K562 (cell line): Measurements from ENCODE around the gene FSCN2. TPM values are rescaled to one million over a fixed set of nuclear protein-coding genes. Genes with fewer than 3 reads are reported as not detected.

ENCODE experiments used
- ATAC-seq: fragments of 200-7000 bp; cut with Tn5 transposase; 3 replicates; pipeline ENCODE4 v1.9.1; 2020; ENCODE audit warnings: moderate library complexity
- BruUV-seq: library from RNA; stranded (reverse); fragments of 400-500 nt; replicated peaks from 2 replicates; lab custom pipeline; 2021; lab: Mats Ljungman, UMichigan
- CTCF ChIA-PET: fragments of 300-600 bp; formaldehyde crosslinking; extraction: SDS; loops from one replicate; lab custom pipeline; 2021; ENCODE audit warnings: low intra/inter-chr PET ratio; lab: Yijun Ruan, JAX
- POLR2A ChIA-PET: fragments of 300-600, 350-650 bp; sonication (Branson Sonifier 250); formaldehyde crosslinking; extraction: SDS; loops from one replicate; lab custom pipeline; 2021; ENCODE audit warnings: antibody characterized with exemption, inconsistent platforms; lab: Yijun Ruan, JAX
- DNase-seq, 4 experiments: peaks; one replicate each; pipeline versions ENCODE4 v3.0.0 to v3.0.0-alpha.2; 2011 to 2018; ENCODE audit warnings: low spot score in 3 of 4, mixed read lengths in 3 of 4; ENCODE audit errors: extremely low read depth in 1 of 4
- FAIRE-seq: peaks from 2 replicates; lab custom pipeline; 2011; peaks lifted over from hg19 to GRCh38; lab: Jason Lieb, UNC
- H2AFZ ChIP-seq: 2 replicates; pipeline ENCODE4 v1.6.0; 2011; ENCODE audit warnings: low read depth, low read length, control low read depth, inconsistent platforms
- H3K27ac ChIP-seq: fragments of 200-600 bp; 3 replicates; pipeline ENCODE4 v1.8.0; 2011; ENCODE audit warnings: low read depth, mild to moderate bottlenecking, control low read depth, inconsistent platforms, low read length, moderate library complexity, mixed read lengths; ENCODE audit errors: extremely low read depth
- H3K27me3 ChIP-seq, 2 experiments: fragments of 300-600 bp in 1 of 2; 2 replicates in 1 of 2; 3 replicates in 1 of 2; pipeline versions ENCODE4 v1.6.0 to v1.8.0; 2011; ENCODE audit warnings: inconsistent platforms in 2 of 2, low read length in 2 of 2, mild to moderate bottlenecking in 1 of 2, mixed read lengths in 1 of 2, moderate library complexity in 1 of 2; ENCODE audit not compliant: control insufficient read depth in 2 of 2, insufficient read depth in 2 of 2
- H3K36me3 ChIP-seq: fragments of 300-600 bp; 3 replicates; pipeline ENCODE4 v1.8.0; 2011; ENCODE audit warnings: mild to moderate bottlenecking, low read length, inconsistent platforms; ENCODE audit not compliant: control insufficient read depth, insufficient read depth
- H3K4me1 ChIP-seq, 2 experiments: fragments of 200-600 bp in 1 of 2; replicated peaks in 1 of 2; 2 replicates in 1 of 2; 3 replicates in 1 of 2; pipeline versions ENCODE4 v1.5.1 to v1.8.0; 2011; ENCODE audit warnings: inconsistent platforms in 2 of 2, low read length in 2 of 2, mild to moderate bottlenecking in 1 of 2, mixed read lengths in 1 of 2, moderate library complexity in 1 of 2; ENCODE audit not compliant: control insufficient read depth in 2 of 2, insufficient read depth in 2 of 2
- H3K4me2 ChIP-seq: 2 replicates; pipeline ENCODE4 v1.6.1; 2011; ENCODE audit warnings: low read length, control low read depth, inconsistent platforms, mixed read lengths; ENCODE audit not compliant: insufficient read depth
- H3K4me3 ChIP-seq: fragments of 200-600 bp; sonication (generic), shearing (Covaris generic); 2 replicates; pipeline ENCODE4 v1.5.1; 2016; ENCODE audit warnings: control low read depth, inconsistent platforms
- H3K79me2 ChIP-seq: fragments of 200-600 bp; 3 replicates; pipeline ENCODE4 v1.8.0; 2011; ENCODE audit warnings: low read length, inconsistent platforms; ENCODE audit not compliant: control insufficient read depth, insufficient read depth
- H3K9ac ChIP-seq, 2 experiments: 2 replicates each; pipeline versions ENCODE4 v1.6.0 to v1.6.1; 2011; ENCODE audit warnings: low read depth in 2 of 2, low read length in 2 of 2, control low read depth in 1 of 2, inconsistent platforms in 1 of 2, mild to moderate bottlenecking in 1 of 2, mixed read lengths in 1 of 2; ENCODE audit not compliant: insufficient read depth in 1 of 2
- H3K9me1 ChIP-seq: one replicate; pipeline ENCODE4 v1.6.0; 2011; ENCODE audit warnings: inconsistent platforms, mild to moderate bottlenecking, low read length, moderate library complexity; ENCODE audit not compliant: control insufficient read depth, insufficient read depth
- H3K9me3 ChIP-seq: replicated peaks from 2 replicates; pipeline ENCODE4 v1.5.1; 2011; ENCODE audit warnings: low read depth, low read length, inconsistent platforms; ENCODE audit not compliant: control insufficient read depth, insufficient read depth
- H4K20me1 ChIP-seq: replicated peaks from 2 replicates; pipeline ENCODE4 v1.6.1; 2011; ENCODE audit warnings: low read length, inconsistent platforms, mixed read lengths; ENCODE audit not compliant: control insufficient read depth, insufficient read depth
- AFF4 ChIP-seq: sonication (generic); formaldehyde crosslinking; IDR thresholded peaks from 2 replicates; pipeline ENCODE4 v1.8.0; 2023; ENCODE audit warnings: mild to moderate bottlenecking, missing genetic modification reagents
- CBFA2T2 ChIP-seq: fragments of 450-650 bp; conservative IDR thresholded peaks from 2 replicates; pipeline ENCODE4 v1.6.1; 2017; ENCODE audit warnings: mild to moderate bottlenecking
- ETV1 ChIP-seq: fragments of 450-650 bp; conservative IDR thresholded peaks from 2 replicates; pipeline ENCODE4 v1.6.1; 2016; ENCODE audit warnings: missing genetic modification characterization, control low read depth, low read depth, missing compliant biosample characterization
- EWSR1 ChIP-seq: fragments of 450-650 bp; IDR thresholded peaks from 2 replicates; pipeline ENCODE4 v1.6.1; 2018; ENCODE audit warnings: borderline replicate concordance, mild to moderate bottlenecking, low read depth, moderate library complexity; ENCODE audit not compliant: partially characterized antibody
- FOXA1 ChIP-seq: fragments of 450-650 bp; IDR thresholded peaks from 2 replicates; pipeline ENCODE4 v1.6.1; 2016; ENCODE audit warnings: mild to moderate bottlenecking, borderline replicate concordance
- HDAC2 ChIP-seq: fragments of 450-650 bp; IDR thresholded peaks from 2 replicates; pipeline ENCODE4 v1.6.1; 2016; ENCODE audit warnings: mild to moderate bottlenecking
- KLF13 ChIP-seq: fragments of 450-650 bp; IDR thresholded peaks from 2 replicates; pipeline ENCODE4 v1.6.1; 2016; ENCODE audit warnings: missing genetic modification characterization, low read depth, mild to moderate bottlenecking, missing compliant biosample characterization, moderate library complexity, borderline replicate concordance
- NCOA1 ChIP-seq: fragments of 450-650 bp; IDR thresholded peaks from 2 replicates; pipeline ENCODE4 v1.6.1; 2016; ENCODE audit warnings: low read depth
- NKRF ChIP-seq: fragments of 450-650 bp; IDR thresholded peaks from 2 replicates; pipeline ENCODE4 v1.6.1; 2016; ENCODE audit warnings: borderline replicate concordance
- PHB2 ChIP-seq: fragments of 450-650 bp; IDR thresholded peaks from 2 replicates; pipeline ENCODE4 v1.6.1; 2017; ENCODE audit warnings: low read depth
- PHF8 ChIP-seq: fragments of 200-600 bp; sonication (generic); IDR thresholded peaks from 2 replicates; pipeline ENCODE4 v1.6.1; 2012; ENCODE audit warnings: mixed run types, mild to moderate bottlenecking, inconsistent platforms, low read length, moderate library complexity, borderline replicate concordance
- SP1 ChIP-seq: sonication (generic); formaldehyde crosslinking; IDR thresholded peaks from 2 replicates; pipeline ENCODE4 v1.8.1; 2022; ENCODE audit warnings: mild to moderate bottlenecking, missing genetic modification reagents
- TCF7 ChIP-seq: sonication (generic); IDR thresholded peaks from 2 replicates; pipeline ENCODE4 v1.6.1; 2016; ENCODE audit warnings: antibody characterized with exemption, borderline replicate concordance
- TFAP4 ChIP-seq: sonication (generic); formaldehyde crosslinking; IDR thresholded peaks from 2 replicates; pipeline ENCODE4 v1.8.0; 2022; ENCODE audit warnings: missing genetic modification reagents, mild to moderate bottlenecking, moderate library complexity, borderline replicate concordance
- ZNF217 ChIP-seq: sonication (generic); formaldehyde crosslinking; IDR thresholded peaks from 2 replicates; pipeline ENCODE4 v1.8.0; 2022; ENCODE audit warnings: mild to moderate bottlenecking, missing genetic modification reagents
- WGBS: fragments of 100-300 bp; shearing (Covaris generic); methylation state at CpG from one replicate; pipeline ENCODE4 v1.1.6; 2016; ENCODE audit warnings: low coverage, mixed read lengths; ENCODE audit not compliant: insufficient coverage; ENCODE audit errors: missing lambda C conversion rate; 5-methylcytosine and 5-hydroxymethylcytosine counted together
- in situ Hi-C: fragments of 300-500 bp; cut with MboI; formaldehyde crosslinking; loops from 4 replicates; pipeline ENCODE4 v1.15.0; 2018; ENCODE audit warnings: inconsistent platforms, mixed read lengths
- intact Hi-C: fragments of 100-400 bp; cut with micrococcal nuclease; formaldehyde crosslinking; loops from 2 replicates; pipeline ENCODE4 v1.14.2; 2022
- polyA plus RNA-seq, 8 experiments: library from polyadenylated mRNA; depleted of rRNA in 4 of 8; stranded (reverse) in 5 of 8; unstranded in 3 of 8; fragments of >200 nt; fragmentation: Nextera tagmentation in 2 of 8; fragmentation: Illumina TruSeq in 1 of 8; extraction: Ambion mirVana in 2 of 8; extraction: Trizol in 1 of 8; gene quantifications; 2 replicates each; pipeline versions ENCODE4 v1.2.1 to v1.2.3, GENCODE V29; 2011 to 2014; ENCODE audit warnings: inconsistent platforms in 1 of 8, missing spikeins in 1 of 8
- total RNA-seq, 7 experiments: library from RNA; depleted of rRNA in 6 of 7; stranded (reverse); fragments of >200 nt in 6 of 7; fragmentation: Illumina TruSeq in 2 of 7; extraction: Trizol in 2 of 7; gene quantifications; 2 replicates each; pipeline versions ENCODE4 v1.2.1 to v1.2.3, GENCODE V29; 2011 to 2021; ENCODE audit warnings: low replicate concordance in 1 of 7

Gene FSCN2
- total and polyA plus RNA-seq, 9 of the 15 experiments (the other 6 are each of a cell fraction or from before 2014, with no cell fraction given): 0.08 TPM; not detected in 8

GRCh38 chr17:81494626-81495377 lies 33.4 kb upstream of the FSCN2 start:
- peak overlapping the region; percentile 48 for H2AFZ ChIP-seq
- peaks cover 3 to 35% of the 10 kb centered on the region in 2 experiments; a peak in 4 of 5 replicates for H3K4me1 ChIP-seq
- peak in 1 of 4 experiments; percentile 40 for DNase-seq
- WGBS: 48% methylated on average over 8 of the region's 8 CpGs
- ATAC-seq: peak; percentile 74
- H3K9ac ChIP-seq: peak overlapping the region in 1 of 2 experiments; percentile 28; a peak in 1 of 4 replicates
- no peak overlapping the region for H3K4me3 ChIP-seq
- peaks cover 4 to 11% of the 10 kb centered on the region in 2 experiments; a peak in 3 of 5 replicates for H3K27me3 ChIP-seq
- no peak overlapping the region for H3K27ac ChIP-seq
- no peaks in the 10 kb centered on the region for H3K36me3 ChIP-seq
- no peaks in the 10 kb centered on the region for H4K20me1 ChIP-seq
- H3K9me3 ChIP-seq: no peaks in the 10 kb centered on the region
- in situ Hi-C loops (no loop called here), intact Hi-C loops (no loop called here)
- no peaks in the 10 kb centered on the region for H3K9me1 ChIP-seq
- ChIA-PET CTCF (no interaction called here), POLR2A (interaction anchor here (1.3 to 8.3 kb wide), 4 partner anchors 11 to 18 kb away, joined by 7 to 132 read pairs (median 30); partner anchors contain the start of gene ACTG1)
- no peaks in the 10 kb centered on the region for H3K79me2 ChIP-seq
- H3K4me2 ChIP-seq: peak overlapping the region; percentile 52
- peak; percentile 80 for FAIRE-seq
- no TSS peak for BruUV-seq
- TF ChIP-seq PHB2 (no peak), FOXA1 (no peak), HDAC2 (no peak), SP1 (CRISPR knock-in tag) (no peak), KLF13 (no peak), ZNF217 (no peak), AFF4 (CRISPR knock-in tag) (no peak), ETV1 (tag) (no peak), EWSR1 (no peak), TFAP4 (CRISPR knock-in tag) (peak; percentile 22; the same call in 1 of the 2 replicates), PHF8 (peak; percentile 20; the same call in 1 of the 2 replicates), TCF7 (no peak), NCOA1 (no peak), NKRF (no peak), CBFA2T2 (peak; percentile 41; the same call in 1 of the 2 replicates)
